B cell (primary cell): ENCODE measurements around the gene OR2T3.
"Not testable (repeated sequence)": the region's sequence is repeated elsewhere in the genome, so short reads cannot be mapped to it uniquely, and the experiment has no call there.

Source experiments
- EZH2 ChIP-seq: IDR thresholded peaks from 2 replicates; pipeline ENCODE4 v1.6.1; 2012; ENCODE audit warnings: borderline replicate concordance, low read depth, mild to moderate bottlenecking, moderate library complexity, low read length; ENCODE audit not compliant: insufficient read depth, poor library complexity, severe bottlenecking
- TF ChIP-seq, protein P1 (sequence below): fragments of 200-600 bp; IDR thresholded peaks from one replicate; pipeline ENCODE4 v1.8.0; 2022; ENCODE audit warnings: antibody characterized with exemption, mild to moderate bottlenecking

DNA sequence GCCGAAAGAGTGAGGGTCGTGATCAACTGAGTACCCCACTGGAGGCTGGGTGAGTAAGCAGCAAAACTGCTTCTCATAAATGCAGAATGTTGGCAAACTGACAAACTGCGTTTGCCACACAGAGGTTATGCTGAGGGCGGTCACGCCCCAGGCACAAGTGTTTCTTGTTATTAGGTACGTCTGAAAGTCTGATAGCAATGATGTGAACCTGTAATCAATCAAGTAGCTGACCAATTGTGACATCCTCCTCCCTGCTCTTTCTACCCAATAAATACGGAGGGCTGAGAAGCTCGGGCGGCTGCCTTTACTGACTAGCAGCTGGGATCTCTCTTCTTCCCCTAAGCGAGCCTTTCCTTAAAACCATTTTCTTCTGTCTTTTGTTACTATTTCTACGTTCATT lies 41.5 kb upstream of the OR2T3 start:
- TF ChIP-seq, protein P1, sequence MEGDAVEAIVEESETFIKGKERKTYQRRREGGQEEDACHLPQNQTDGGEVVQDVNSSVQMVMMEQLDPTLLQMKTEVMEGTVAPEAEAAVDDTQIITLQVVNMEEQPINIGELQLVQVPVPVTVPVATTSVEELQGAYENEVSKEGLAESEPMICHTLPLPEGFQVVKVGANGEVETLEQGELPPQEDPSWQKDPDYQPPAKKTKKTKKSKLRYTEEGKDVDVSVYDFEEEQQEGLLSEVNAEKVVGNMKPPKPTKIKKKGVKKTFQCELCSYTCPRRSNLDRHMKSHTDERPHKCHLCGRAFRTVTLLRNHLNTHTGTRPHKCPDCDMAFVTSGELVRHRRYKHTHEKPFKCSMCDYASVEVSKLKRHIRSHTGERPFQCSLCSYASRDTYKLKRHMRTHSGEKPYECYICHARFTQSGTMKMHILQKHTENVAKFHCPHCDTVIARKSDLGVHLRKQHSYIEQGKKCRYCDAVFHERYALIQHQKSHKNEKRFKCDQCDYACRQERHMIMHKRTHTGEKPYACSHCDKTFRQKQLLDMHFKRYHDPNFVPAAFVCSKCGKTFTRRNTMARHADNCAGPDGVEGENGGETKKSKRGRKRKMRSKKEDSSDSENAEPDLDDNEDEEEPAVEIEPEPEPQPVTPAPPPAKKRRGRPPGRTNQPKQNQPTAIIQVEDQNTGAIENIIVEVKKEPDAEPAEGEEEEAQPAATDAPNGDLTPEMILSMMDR, result not testable (repeated sequence)
- TF ChIP-seq EZH2, result not testable (repeated sequence)
